HG02623 (cell line): Measurements from ENCODE around the gene ZNF587B.
A peak's percentile ranks its signal among the peaks of the same experiment; 100 is the strongest.
"Not testable (repeated sequence)": the region's sequence is repeated elsewhere in the genome, so short reads cannot be mapped to it uniquely, and the experiment has no call there.

ENCODE experiments used
- ATAC-seq: cut with Tn5 transposase; IDR thresholded peaks from one replicate; pipeline ENCODE4 v1.9.1; 2021; ENCODE audit warnings: moderate library complexity; ENCODE audit not compliant: unreplicated experiment

Gene ZNF587B

DNA sequence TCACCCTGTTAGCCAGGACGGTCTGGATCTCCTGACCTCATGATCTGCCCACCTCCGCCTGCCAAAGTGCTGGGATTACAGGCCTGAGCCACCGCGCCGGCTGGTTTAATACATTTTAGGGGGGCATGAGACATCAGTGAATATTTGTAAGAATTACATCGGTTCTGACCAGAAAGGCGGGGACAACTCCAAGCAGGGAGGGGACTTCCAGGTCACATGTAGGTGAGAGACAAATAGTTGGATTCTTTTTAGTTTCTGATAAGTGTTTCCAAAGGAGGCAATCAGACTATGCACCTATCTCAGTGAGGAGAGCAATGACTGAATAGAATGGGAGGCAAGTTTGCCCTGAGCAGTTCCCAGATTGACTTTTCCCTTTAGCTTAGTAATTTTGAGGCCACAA, 11.7 kb upstream of the ZNF587B start:
- no peak for ATAC-seq

DNA sequence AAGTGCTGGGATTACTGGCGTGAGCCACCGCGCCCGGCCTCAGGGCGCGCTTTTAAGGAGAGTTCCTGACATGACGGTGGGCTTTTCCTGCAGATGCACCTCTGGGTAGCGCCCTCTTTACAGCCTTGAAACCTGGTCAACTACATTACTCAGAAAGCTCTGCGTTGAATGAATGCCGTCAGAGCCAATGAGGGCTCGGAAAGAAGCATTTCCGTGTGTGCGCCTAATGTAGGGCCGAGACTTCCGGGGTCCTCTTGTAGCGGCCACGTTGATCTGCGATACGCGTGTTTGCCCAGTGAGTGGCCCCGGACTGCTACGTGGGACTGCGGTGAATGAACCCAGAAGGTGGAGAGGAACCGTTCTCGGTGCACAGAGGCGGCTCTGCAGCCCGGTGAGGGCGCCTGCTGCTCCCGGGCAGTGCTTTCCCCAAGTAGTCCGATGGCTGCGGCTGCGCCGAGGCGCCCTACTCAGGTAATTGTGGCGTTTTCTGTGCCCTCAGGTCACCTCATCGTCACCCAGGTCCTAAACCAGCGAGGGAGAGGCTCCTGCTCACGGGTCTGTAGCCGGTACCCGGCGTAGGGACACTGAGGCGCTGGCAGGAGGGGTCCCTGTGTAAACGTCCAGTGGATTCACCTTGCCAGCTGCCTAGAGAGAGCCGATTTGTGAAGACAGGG, 10.5 kb upstream of the ZNF587B start:
- peak; percentile 70 for ATAC-seq

DNA sequence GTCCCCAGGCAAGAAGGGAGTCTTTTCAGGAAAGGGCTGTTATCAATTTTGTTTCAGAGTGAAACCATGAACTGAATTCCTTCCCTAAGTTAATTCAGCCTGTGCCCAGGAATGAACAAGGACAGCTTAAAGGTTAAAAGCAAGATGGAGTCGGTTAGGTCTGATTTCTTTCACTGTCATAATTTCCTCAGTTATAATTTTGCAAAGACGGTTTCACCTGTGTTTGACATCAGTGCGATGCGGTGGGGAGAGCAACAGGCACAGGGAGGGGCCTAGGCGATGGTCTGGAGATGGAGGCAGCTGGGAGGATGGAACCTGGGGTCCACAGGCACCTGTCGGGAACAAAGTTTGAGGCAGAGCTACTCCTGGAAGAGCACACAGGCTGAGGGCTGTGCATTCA, 9.5 kb upstream of the ZNF587B start:
- no peak for ATAC-seq

DNA sequence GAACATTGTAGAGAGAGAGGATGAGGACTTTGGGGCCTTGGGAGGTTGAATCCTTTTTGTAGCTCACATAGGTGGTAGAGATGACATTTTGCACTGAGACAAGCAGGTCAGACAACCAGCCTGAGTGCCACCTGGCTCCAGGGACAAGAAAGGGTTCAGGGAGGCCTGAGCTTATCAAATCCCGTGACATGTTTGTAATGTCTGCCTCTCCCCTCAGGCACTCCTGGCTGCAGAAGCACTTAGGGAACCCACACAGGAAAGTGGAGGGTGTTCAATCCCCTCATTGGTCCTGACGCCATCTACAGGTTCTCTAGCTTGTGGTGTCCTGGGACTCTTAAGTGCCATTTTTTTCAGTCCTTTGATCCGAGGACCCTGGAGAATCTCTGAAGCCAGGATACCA, 9.0 kb upstream of the ZNF587B start:
- not testable (repeated sequence) for ATAC-seq

DNA sequence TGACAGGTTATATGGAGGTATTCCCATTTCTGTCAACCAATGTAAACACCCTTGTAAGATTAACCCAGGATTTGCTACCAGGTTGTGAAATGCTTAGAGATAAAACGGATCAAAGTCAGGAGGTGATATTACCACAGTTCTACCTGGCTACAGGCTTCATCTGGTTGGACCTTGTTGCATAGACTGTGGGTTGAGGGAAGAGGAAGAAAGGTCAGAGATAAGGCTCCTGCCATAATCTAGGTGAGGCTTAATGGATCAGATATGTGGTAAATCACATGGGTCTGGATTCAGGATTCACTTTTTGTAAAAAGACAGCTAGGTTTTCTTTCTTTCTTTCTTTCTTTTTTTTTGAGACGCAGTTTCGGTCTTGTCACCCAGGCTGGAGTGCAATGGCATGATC, 8.6 kb upstream of the ZNF587B start:
- ATAC-seq, result not testable (repeated sequence)

DNA sequence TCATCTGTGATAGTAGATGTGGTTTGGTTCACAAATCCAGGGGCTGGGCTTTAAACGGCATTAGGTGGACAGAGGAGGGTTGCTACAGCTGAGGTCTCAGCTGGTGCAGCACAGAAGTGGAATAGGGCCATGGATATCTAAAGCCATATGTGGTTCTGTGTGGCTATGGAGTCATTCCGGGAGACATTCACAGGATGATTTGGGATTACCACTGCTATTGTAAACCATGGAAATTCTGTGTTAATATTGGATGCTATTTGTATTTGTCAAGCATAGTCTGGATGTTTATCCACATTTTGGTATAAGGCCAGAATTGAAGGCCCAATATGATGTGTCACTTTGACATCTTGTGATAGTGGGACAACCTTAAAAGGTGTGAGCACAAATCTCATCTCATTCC, 6.9 kb upstream of the ZNF587B start:
- ATAC-seq, result not testable (repeated sequence)

DNA sequence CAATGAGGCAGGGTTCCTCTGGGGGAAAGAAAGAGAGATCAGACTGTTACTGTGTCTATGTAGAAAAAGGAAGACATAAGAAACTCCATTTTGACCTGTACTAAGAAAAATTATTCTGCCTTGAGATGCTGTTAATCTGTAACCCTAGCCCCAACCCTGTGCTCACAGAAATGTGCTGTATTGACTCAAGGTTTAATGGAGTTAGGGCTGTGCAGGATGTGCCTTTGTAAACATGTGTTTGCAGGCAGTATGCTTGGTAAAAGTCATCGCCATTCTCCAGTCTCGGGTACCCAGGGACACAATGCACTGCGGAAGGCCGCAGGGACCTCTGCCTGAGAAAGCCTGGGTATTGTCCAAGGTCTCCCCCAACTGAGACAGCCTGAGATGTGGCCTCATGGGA, 6.5 kb upstream of the ZNF587B start:
- ATAC-seq, result not testable (repeated sequence)

DNA sequence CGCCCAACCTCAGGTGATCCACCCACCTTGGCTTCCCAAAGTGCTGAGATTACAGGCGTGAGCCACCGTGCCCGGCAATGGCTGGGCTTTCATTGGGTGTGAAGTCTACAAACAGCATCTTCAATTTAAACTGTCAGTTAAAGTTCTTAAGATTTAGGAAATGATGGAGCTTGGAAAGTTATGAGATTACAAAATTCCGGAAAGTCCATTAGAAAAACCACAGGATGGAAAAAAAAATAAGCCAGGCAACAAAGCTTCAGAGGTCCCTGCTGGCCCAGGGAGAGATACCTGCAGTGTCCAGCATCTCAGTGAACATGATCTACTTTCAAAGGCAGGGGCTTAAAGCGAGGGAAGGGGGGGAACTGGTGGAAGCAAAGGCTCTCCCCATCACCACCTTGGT, 4.6 kb upstream of the ZNF587B start:
- ATAC-seq, result no peak

DNA sequence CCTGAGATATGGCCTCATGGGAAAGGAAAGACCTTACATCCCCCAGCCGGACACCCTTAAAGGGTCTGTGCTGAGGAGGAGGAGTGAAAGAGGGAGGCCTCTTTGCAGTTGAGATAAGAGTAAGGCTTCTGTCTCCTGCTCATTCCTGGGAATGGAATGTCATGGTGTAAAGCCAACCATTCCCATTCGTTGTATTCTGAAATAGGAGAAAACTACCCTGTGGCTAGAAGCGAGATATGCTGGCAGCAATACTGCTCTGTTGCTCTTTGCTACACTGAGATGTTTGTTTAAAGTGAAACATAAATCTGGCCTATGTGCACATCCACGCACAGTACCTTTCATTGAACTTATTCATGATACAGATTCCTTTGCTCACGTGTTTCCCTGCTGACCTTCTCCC, 783 bp upstream of the ZNF587B start:
- ATAC-seq, result no peak

DNA sequence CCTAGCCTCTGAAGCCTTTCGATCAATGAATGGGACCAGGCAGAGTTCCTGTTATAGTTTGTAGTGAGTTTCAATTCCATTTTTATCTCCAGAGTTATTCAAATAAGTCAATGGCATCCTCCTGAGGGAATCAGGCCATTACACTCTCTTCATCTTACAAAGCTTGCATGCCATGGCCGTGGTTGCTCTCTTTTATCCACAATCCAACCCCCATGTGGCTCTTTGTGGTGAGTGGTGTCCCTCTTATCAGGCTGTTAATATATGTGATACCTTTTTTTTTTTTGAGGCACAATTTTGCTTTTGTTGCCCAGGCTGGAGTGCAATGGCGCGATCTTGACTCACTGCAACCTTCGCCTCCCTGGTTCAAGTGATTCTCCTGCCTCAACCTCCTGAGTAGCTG, 6.9 kb downstream of the ZNF587B start:
- not testable (repeated sequence) for ATAC-seq

DNA sequence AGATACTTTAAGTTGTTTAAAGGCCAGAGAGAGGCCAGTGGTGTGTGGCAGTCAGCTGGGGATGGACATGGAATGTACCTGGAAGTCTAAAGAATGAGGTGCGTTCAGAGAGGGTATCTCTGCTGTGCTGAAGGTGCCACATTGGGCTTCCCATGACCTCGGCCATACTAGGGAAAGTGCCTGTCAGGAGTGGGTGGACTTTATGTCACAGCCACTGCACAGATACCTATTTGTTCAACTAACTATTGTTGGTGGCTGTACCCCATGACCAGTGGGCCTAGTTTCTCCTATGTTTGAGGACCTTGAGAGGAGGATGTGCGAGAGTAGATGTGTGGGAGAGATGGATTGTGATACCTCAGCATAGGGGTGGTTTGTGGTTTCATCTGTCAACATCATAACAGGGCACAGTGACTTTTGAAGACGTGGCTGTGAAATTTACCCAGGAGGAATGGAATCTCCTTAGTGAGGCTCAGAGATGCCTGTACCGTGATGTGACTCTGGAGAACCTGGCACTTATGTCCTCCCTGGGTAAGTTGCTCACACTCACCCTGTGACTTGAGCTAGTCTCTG, 8.6 kb downstream of the ZNF587B start:
- ATAC-seq, result not testable (repeated sequence)

DNA sequence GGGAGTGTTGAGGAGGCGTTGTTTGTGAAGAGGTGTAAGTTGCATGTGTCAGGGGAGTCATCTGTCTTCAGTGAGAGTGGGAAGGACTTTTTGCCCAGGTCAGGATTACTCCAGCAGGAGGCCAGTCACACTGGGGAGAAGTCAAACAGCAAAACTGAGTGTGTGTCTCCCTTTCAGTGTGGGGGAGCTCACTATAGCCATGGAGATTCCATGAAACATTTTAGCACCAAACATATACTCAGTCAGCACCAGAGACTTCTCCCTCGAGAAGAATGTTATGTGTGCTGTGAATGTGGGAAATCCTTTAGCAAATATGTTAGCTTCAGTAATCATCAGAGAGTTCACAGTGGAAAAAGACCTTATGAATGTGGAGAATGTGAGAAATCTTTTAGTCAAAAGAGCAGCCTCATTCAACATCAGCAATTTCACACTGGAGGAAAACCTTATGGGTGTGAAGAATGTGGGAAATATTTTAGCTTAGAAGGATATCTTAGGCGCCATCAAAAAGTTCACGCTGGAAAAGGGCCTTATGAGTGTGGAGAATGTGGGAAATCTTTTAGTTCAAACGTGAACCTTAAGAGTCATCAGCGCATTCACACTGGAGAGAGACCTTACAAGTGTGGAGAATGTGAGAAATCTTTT, 11.1 kb downstream of the ZNF587B start:
- ATAC-seq, result no peak

DNA sequence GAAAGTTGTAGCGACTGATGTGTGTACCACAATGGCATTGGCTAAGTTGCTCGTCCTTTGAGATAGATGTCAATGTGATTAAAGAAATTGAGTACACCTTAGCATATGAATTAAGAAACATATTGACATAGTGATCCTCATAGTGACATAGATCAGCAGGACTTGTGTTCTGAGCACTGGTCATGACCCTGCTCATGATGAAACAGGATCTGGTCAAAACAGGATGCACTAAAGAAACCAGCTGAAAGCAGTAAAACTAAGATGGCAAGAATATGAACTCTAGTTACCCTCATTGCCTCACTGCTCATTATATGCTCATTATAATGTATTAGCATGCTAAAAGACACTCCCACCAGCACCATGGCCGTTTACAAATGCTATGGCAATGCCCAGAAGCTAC, 17.1 kb downstream of the ZNF587B start:
- not testable (repeated sequence) for ATAC-seq

DNA sequence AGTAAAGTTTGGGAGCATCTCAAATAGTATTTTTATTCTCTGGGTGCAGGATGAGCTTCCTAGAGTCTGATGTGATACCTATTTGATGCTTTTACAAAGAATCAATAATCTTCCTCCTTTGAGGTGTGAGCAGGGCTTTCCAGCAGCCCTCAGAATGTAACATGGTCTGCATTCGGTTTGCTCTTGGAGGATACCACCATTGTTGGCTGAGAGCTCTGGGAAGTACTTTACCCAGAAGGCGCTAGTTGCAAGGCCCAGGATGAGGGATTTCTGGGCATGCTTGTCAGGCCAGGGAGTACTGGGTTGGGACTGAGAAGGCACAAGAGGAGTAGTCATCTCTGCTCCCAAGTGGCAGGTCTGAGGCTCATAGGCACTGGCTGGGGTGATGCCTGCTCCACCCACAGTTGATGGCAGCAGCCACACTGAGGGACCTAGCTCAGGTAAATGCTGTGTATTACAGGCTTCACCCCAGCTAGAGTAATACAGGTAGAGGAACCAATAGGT, 19.1 kb downstream of the ZNF587B start:
- ATAC-seq, result not testable (repeated sequence)

DNA sequence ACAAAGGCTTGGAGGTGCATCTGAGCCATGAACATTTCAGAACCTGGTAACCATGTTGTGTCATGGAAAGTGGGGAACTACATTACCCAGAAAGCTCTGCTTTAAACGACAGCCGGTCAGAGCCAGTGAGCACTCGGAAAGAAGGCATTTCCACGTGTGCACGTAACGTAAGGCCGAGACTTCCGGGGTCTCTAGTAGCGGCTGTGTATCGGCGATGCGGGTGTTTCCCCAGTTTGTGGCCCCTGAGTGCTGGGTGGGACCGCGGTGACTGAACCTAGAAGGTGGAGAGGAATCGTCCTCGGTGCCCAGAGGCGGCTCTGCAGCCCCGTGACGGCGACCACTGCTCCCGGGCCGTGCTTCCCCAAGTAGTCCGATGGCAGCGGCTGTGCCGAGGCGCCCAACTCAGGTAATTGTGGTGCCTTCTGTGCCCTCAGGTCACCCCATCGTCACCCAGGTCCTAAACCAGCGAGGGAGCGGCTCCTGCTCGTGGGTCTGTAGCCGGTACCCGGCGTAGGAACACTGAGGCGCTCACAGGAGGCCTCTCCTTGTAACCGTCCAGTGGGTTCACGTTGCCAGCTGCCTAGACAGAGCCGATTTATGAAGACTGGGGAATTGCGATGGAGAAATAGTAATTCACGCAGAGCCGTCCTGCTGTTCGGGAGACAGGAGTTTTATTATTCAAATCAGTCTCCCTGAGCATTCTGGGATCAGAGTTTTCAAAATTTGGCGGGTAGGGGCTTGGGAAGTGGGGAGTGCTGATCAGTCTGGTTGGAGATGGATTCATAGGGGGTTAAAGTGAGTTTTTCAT, 19.8 kb downstream of the ZNF587B start, which contains the start of gene ZNF587:
TSS of gene ZNF587 (plus strand) at position 194 of the 808 bp plus-strand sequence. CDS start at position 374, 180 bp downstream.
- peak; percentile 95 for ATAC-seq

DNA sequence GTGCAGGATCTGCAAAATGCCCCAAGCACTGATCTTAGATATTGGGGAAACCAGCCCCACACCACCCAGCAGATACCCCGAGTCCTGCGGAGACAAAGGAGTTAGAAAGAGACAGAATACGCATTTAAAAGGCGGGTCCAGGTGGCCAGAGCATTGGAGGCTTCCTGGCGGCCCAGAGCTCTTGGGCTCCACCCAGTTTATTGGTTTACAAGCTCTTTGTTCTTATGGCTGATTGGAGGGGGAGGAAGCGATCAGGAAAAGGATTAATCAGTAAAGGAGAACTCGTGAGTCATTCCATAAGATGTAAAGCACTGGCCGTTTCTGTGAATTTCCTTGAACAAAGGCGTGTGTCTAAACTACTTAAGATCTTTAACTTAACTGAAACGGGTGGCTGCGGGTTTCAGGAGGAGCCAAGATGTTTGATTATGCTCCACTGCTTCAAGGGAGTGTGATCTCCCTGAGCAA, 20.5 kb downstream of the ZNF587B start:
- no peak for ATAC-seq

DNA sequence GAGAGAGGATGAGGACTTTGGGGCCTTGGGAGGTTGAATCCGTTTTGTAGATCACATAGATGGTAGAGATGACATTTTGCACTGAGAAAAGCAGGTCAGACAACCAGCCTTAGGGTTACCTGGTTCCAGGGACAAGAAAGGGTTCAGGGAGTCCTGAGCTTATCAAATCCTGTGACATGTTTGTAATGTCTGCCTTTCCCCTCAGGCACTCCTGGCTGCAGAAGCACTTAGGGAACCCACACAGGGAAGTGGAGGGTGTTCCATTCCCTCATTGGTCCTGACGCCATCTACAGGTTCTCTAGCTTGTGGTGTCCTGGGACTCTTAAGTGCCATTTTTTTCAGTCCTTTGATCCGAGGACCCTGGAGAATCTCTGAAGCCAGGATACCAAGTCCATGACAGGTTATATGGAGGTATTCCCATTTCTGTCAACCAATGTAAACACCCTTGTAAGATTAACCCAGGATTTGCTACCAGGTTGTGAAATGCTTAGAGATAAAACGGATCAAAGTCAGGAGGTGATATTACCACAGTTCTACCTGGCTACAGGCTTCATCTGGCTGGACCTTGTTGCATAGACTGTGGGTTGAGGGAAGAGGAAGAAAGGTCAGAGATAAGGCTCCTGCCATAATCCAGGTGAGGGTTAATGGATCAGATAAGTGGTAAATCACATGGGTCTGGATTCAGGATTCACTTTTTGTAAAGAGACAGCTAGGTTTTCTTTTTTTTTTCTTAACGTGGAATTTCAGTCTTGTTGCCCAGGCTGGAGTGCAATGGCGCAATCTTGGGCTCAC, 21.9 kb downstream of the ZNF587B start:
- ATAC-seq, result not testable (repeated sequence)

DNA sequence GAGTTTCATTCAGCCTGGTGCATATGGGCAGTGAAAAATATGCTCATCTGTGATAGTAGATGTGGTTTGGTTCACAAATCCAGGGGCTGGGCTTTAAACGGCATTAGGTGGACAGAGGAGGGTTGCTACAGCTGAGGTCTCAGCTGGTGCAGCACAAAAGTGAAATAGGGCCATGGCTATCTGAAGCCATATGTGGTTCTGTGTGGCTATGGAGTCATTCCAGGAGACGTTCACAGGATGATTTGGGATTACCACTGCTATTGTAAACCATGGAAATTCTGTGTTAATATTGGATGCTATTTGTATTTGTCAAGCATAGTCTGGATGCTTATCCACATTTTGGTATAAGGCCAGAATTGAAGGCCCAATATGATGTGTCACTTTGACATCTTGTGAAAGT, 24.0 kb downstream of the ZNF587B start:
- ATAC-seq, result not testable (repeated sequence)

DNA sequence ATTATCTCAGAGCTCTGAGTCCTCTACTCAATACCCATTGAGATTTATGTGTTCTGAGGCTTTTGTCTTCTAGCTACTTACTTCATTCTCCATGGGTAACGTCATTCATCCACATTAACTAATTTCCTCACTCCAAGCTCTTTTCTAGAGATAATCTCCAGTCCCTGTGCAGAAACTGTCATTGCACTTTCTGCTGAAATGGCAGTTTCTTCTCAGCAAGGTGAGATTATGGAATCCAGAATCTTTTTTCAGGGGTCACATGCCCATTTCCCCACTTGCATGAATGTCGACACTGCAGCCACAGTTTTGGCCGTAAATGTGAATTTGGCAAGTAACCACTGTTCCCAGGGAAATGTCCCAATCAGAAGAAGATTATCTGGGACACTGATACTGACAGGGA, 32.3 kb downstream of the ZNF587B start:
- ATAC-seq, result not testable (repeated sequence)

DNA sequence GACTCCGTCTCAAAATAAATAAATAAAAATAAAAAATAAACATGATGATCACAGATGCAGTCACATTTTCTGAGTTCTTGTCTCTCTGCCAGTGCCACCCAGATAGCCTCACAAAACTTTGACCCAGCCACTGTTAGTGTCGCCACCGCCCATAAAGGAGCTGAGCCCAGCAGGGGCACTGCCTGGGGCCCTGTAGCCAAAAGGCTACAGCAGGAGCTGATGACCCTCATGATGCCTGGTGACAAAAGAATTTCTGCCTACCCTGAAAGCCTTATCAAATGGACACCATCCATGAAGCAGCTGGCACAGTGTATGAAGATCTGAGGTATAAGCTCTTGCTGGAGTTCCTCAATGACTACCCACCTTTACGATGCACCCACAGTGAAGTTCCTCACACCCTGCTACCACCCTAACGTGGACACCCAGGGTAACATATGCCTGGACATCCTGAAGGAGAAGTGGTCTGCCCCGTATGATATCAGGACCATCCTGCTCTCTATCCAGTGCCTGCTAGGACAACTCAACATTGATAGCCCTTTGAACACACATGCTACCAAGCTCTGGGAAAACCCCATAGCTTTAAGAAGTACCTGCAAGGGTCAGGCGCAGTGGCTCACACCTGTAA, 37.9 kb downstream of the ZNF587B start:
- ATAC-seq, result no peak
